A549 (cell line): ENCODE measurements around the gene PPP3CA. TPM values are rescaled to one million over a fixed set of nuclear protein-coding genes. Genes with fewer than 3 reads are reported as not detected.

Experiments
- ATAC-seq, 2 experiments: fragments of 200-7000 bp in 1 of 2; fragments of >200 bp in 1 of 2; cut with Nextera tagmentation in 1 of 2; cut with Tn5 transposase in 1 of 2; 3 replicates each; pipeline versions ENCODE4 v1.8.0 to v1.9.1; 2018 to 2020; ENCODE audit warnings: mild to moderate bottlenecking in 1 of 2, moderate library complexity in 1 of 2
- CTCF ChIA-PET: fragments of 300-600 bp; sonication (Branson Sonifier 250); formaldehyde crosslinking; extraction: SDS; loops from one replicate; lab custom pipeline; 2021; ENCODE audit warnings: antibody characterized with exemption, inconsistent platforms; lab: Yijun Ruan, JAX
- POLR2A ChIA-PET: fragments of 350-600 bp; formaldehyde crosslinking; extraction: SDS; loops from one replicate; lab custom pipeline; 2021; ENCODE audit warnings: antibody characterized with exemption, inconsistent platforms; lab: Yijun Ruan, JAX
- DNase-seq, 2 experiments: peaks; one replicate each; pipeline versions ENCODE4 v3.0.0 to v3.0.0-alpha.2; 2011 to 2016; ENCODE audit warnings: low read depth in 1 of 2, low spot score in 1 of 2
- FAIRE-seq: peaks from 2 replicates; lab custom pipeline; 2011; peaks lifted over from hg19 to GRCh38; lab: Jason Lieb, UNC
- H3K27ac ChIP-seq, 2 experiments: fragments of >200 bp; sonication (Bioruptor Twin); formaldehyde crosslinking; 3 replicates each; pipeline ENCODE4 v1.5.1; 2016 to 2017
- H3K4me1 ChIP-seq: fragments of >200 bp; sonication (Bioruptor Twin); formaldehyde crosslinking; 3 replicates; pipeline ENCODE4 v1.6.1; 2016
- H3K4me2 ChIP-seq: fragments of >200 bp; sonication (Bioruptor Twin); formaldehyde crosslinking; 3 replicates; pipeline ENCODE4 v1.6.1; 2016
- H3K4me3 ChIP-seq: fragments of >200 bp; sonication (Bioruptor Twin); formaldehyde crosslinking; 3 replicates; pipeline ENCODE4 v1.5.1; 2016
- H3K9me3 ChIP-seq: fragments of >200 bp; sonication (Bioruptor Twin); formaldehyde crosslinking; 3 replicates; pipeline ENCODE4 v1.6.1; 2016
- BHLHE40 ChIP-seq: IDR thresholded peaks from 2 replicates; pipeline ENCODE4 v1.6.1; 2012; ENCODE audit warnings: low read depth, low read length, inconsistent platforms
- CBX2 ChIP-seq: fragments of 200-600 bp; sonication (generic); IDR thresholded peaks from 2 replicates; pipeline ENCODE4 v1.6.1; 2016; ENCODE audit warnings: low read depth, mild to moderate bottlenecking, borderline replicate concordance
- CEBPB ChIP-seq, 2 experiments: fragments of >200 bp in 1 of 2; sonication (Bioruptor Twin) in 1 of 2; formaldehyde crosslinking in 1 of 2; IDR thresholded peaks; 2 replicates each; pipeline ENCODE4 v1.6.1; 2012 to 2016
- EHMT2 ChIP-seq: fragments of 200-600 bp; sonication (generic); IDR thresholded peaks from 2 replicates; pipeline ENCODE4 v1.6.1; 2016; ENCODE audit warnings: antibody characterized with exemption, low read depth, mild to moderate bottlenecking, moderate library complexity
- EP300 ChIP-seq, 2 experiments: fragments of >200 bp; sonication (Bioruptor Twin); formaldehyde crosslinking; IDR thresholded peaks; 2 replicates in 1 of 2; 3 replicates in 1 of 2; pipeline ENCODE4 v1.6.1; 2016 to 2017
- ESRRA ChIP-seq: fragments of 150-350 bp; IDR thresholded peaks from 2 replicates; pipeline ENCODE4 v1.6.1; 2014; ENCODE audit warnings: mild to moderate bottlenecking, low read length, borderline replicate concordance
- FOXS1 ChIP-seq: fragments of 250-450 bp; sonication (Bioruptor Pico); IDR thresholded peaks from 2 replicates; pipeline ENCODE4 v1.5.0; 2020; ENCODE audit warnings: mild to moderate bottlenecking, moderate library complexity
- GATA3 ChIP-seq: IDR thresholded peaks from 2 replicates; pipeline ENCODE4 v1.6.1; 2012; ENCODE audit warnings: borderline replicate concordance
- HDAC2 ChIP-seq: fragments of 200-600 bp; sonication (generic); IDR thresholded peaks from 2 replicates; pipeline ENCODE4 v1.6.1; 2016
- HOXA7 ChIP-seq: fragments of 250-450 bp; sonication (Bioruptor Pico); IDR thresholded peaks from 2 replicates; pipeline ENCODE4 v1.5.0; 2020; ENCODE audit warnings: mild to moderate bottlenecking, moderate library complexity
- MYC ChIP-seq: IDR thresholded peaks from 2 replicates; pipeline ENCODE4 v1.6.1; 2012; ENCODE audit warnings: mild to moderate bottlenecking, inconsistent platforms, low read length, improper control_type of control experiment, borderline replicate concordance
- NFE2L2 ChIP-seq: fragments of 150-350 bp; conservative IDR thresholded peaks from 2 replicates; pipeline ENCODE4 v1.6.1; 2014; ENCODE audit warnings: low read length
- POLR2AphosphoS2 ChIP-seq: conservative IDR thresholded peaks from 2 replicates; pipeline ENCODE4 v1.6.1; 2012; ENCODE audit warnings: low read length, improper control_type of control experiment, inconsistent platforms
- RAD21 ChIP-seq, 2 experiments: fragments of >200 bp in 1 of 2; sonication (Bioruptor Twin) in 1 of 2; formaldehyde crosslinking in 1 of 2; IDR thresholded peaks in 1 of 2; conservative IDR thresholded peaks in 1 of 2; 2 replicates in 1 of 2; 3 replicates in 1 of 2; pipeline ENCODE4 v1.6.1; 2012 to 2018; ENCODE audit warnings: inconsistent platforms in 1 of 2
- RARB ChIP-seq: fragments of 250-450 bp; sonication (Bioruptor Pico); IDR thresholded peaks from 2 replicates; pipeline ENCODE4 v1.8.0; 2021; ENCODE audit warnings: mild to moderate bottlenecking, moderate library complexity
- RCOR1 ChIP-seq: fragments of 150-350 bp; IDR thresholded peaks from 2 replicates; pipeline ENCODE4 v1.6.1; 2014; ENCODE audit warnings: antibody characterized with exemption, low read length, low read depth
- RNF2 ChIP-seq: fragments of 200-600 bp; sonication (generic); IDR thresholded peaks from 2 replicates; pipeline ENCODE4 v1.6.1; 2016; ENCODE audit warnings: low read depth, mild to moderate bottlenecking, antibody characterized with exemption, moderate library complexity, borderline replicate concordance
- TP53 ChIP-seq: fragments of 250-450 bp; sonication (Bioruptor Pico); IDR thresholded peaks from 2 replicates; pipeline ENCODE4 v1.5.0; 2021; ENCODE audit warnings: mild to moderate bottlenecking, moderate library complexity
- ZNF302 ChIP-seq: fragments of 250-450 bp; sonication (Bioruptor Pico); IDR thresholded peaks from 2 replicates; pipeline ENCODE4 v1.9.0; 2021; ENCODE audit warnings: inconsistent platforms, mild to moderate bottlenecking, moderate library complexity
- ZSCAN20 ChIP-seq: fragments of 250-450 bp; sonication (Bioruptor Pico); IDR thresholded peaks from 2 replicates; pipeline ENCODE4 v1.8.0; 2022; ENCODE audit warnings: mild to moderate bottlenecking, moderate library complexity
- WGBS: methylation state at CpG from one replicate; pipeline ENCODE4 v1.1.6; 2017; ENCODE audit errors: missing lambda C conversion rate; 5-methylcytosine and 5-hydroxymethylcytosine counted together
- polyA plus RNA-seq, 4 experiments: library from polyadenylated mRNA; depleted of rRNA in 3 of 4; stranded (reverse); fragments of >200 nt; fragmentation: RNase III in 1 of 4; extraction: RNeasy Plus Mini Kit Qiagen cat#74134 plus additional on column Dnase treatment in 1 of 4; gene quantifications; 2 replicates in 3 of 4; 3 replicates in 1 of 4; pipeline ENCODE4 v1.2.3, GENCODE V29; 2011 to 2017
- TF ChIP-seq, protein P1 (sequence below): IDR thresholded peaks from 2 replicates; pipeline ENCODE4 v1.6.1; 2012
- TF ChIP-seq, protein P2 (sequence below): fragments of 450-650 bp; IDR thresholded peaks from 2 replicates; pipeline ENCODE4 v1.6.1; 2014; ENCODE audit warnings: antibody characterized with exemption
- TF ChIP-seq, protein P3 (sequence below): IDR thresholded peaks from 2 replicates; pipeline ENCODE4 v1.6.1; 2012; ENCODE audit warnings: low read depth, borderline replicate concordance
- TF ChIP-seq, protein P4 (sequence below): fragments of 250-450 bp; sonication (Bioruptor Pico); IDR thresholded peaks from 2 replicates; pipeline ENCODE4 v1.5.0; 2020; ENCODE audit warnings: low read depth, mild to moderate bottlenecking, moderate library complexity

The PPP3CA gene
- polyA plus RNA-seq, 2 of the 4 experiments (the other 2 are of a cell fraction), result 21.4 to 42.4 TPM

DNA sequence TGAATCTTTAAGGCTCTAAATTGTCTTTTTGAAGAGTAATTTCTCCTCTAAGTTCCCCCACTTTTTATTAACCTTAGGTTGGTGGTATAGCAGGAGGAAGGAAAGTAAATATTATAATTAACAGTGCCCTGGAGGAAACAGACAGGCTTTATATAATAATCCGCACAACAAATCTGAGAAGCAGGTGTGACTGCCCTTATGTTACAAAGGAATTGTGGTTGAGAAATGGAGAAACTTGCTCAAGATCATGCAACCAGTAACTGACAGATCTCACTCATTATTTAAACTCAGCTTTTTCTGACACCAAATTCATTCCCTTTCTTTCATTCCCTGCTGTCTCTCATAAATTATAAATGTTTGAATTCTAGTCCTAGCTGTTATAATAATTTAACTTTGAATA is 282.0 kb downstream of the PPP3CA start:
- ChIA-PET CTCF (no interaction called here), POLR2A (no interaction called here)
- Histone ChIP-seq H3K4me3 (no peak overlapping the region), H3K4me1 (no peaks in the 10 kb centered on the region), H3K4me2 (no peak overlapping the region)
- DNase-seq (no peak), FAIRE-seq (no peak), ATAC-seq (no peak)
- WGBS, result 100% methylated on average over 1 of the region's 1 CpG
- TF ChIP-seq CBX2, result no peak
- no peak for TF ChIP-seq MYC
- TF ChIP-seq HOXA7 (CRISPR knock-in tag), result no peak
- TF ChIP-seq FOXS1 (CRISPR knock-in tag), result no peak
- TF ChIP-seq, protein P1, sequence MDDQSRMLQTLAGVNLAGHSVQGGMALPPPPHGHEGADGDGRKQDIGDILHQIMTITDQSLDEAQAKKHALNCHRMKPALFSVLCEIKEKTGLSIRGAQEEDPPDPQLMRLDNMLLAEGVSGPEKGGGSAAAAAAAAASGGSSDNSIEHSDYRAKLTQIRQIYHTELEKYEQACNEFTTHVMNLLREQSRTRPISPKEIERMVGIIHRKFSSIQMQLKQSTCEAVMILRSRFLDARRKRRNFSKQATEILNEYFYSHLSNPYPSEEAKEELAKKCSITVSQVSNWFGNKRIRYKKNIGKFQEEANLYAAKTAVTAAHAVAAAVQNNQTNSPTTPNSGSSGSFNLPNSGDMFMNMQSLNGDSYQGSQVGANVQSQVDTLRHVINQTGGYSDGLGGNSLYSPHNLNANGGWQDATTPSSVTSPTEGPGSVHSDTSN, result no peak
- no peak for TF ChIP-seq RNF2
- TF ChIP-seq, all 56 proteins: peak for 0
- no peaks in the 10 kb centered on the region for H3K9me3 ChIP-seq
- H3K27ac ChIP-seq, result no peak overlapping the region

DNA sequence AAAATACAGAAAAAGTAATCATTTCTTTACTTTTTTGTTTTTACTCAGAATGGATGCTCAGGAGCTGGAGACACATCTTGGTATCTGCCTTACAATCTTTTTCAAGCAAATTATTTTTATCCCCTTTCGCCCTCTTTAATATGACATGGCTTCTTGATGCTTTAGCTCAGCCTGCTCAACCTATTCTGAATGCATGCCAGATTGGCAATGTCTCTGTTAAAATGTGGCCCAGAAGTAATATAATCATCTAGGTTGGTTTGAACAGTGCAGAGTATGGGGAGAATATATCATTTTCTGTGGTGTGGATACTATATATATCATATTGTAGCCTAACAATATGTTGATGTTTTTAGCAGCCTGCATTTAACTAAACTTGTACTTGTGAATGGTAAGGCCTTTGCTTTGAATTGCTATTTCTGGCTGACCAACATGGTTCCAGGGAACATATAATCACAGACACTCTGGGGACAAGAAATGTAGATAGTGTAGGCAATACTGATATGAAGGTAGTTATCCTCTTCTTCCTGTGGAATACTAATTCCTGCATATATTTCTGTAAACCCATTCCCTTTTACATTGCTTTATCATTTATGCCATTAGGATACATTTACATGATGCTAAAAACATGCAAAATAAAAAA is 282.7 kb downstream of the PPP3CA start:
- H3K4me2 ChIP-seq, result no peak overlapping the region
- ChIA-PET CTCF (no interaction called here), POLR2A (no interaction called here)
- H3K4me1 ChIP-seq, result no peaks in the 10 kb centered on the region
- ATAC-seq (no peak), FAIRE-seq (no peak), DNase-seq (no peak)
- H3K27ac ChIP-seq, result no peak overlapping the region
- 89% methylated on average over 1 of the region's 1 CpG for WGBS
- TF ChIP-seq HDAC2, result no peak
- TF ChIP-seq, all 56 proteins: peak for 0
- H3K4me3 ChIP-seq, result no peak overlapping the region
- no peaks in the 10 kb centered on the region for H3K9me3 ChIP-seq

DNA sequence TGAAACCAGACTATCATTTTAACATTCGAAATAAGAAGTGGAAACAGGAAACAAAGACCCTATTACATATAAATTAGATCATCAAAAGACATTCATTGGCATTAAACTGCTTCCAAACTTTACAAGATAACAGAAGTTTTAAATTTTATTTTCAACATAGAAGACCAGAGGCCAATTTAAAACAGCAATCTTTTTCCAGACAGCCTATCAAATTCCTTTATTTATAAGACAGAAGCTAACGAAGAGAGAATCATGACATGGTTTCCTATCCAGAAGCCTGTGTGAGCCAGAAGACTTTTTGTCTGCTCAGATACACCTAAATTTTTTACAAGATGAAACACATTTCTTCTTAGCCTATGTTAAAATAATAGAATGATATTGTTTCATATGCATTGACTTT is 291.9 kb downstream of the PPP3CA start:
- POLR2A ChIA-PET, result no interaction called here
- Histone ChIP-seq H3K4me3 (no peak overlapping the region), H3K9me3 (no peaks in the 10 kb centered on the region), H3K4me2 (no peak overlapping the region), H3K27ac (no peak overlapping the region), H3K4me1 (no peaks in the 10 kb centered on the region)
- FAIRE-seq, result no peak
- ATAC-seq, result no peak
- no peak for DNase-seq
- TF ChIP-seq ESRRA (no peak), GATA3 (no peak)
- TF ChIP-seq, protein P2, sequence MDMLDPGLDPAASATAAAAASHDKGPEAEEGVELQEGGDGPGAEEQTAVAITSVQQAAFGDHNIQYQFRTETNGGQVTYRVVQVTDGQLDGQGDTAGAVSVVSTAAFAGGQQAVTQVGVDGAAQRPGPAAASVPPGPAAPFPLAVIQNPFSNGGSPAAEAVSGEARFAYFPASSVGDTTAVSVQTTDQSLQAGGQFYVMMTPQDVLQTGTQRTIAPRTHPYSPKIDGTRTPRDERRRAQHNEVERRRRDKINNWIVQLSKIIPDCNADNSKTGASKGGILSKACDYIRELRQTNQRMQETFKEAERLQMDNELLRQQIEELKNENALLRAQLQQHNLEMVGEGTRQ, result no peak
- 78% methylated on average over 2 of the region's 2 CpGs for WGBS
- CTCF ChIA-PET, result no interaction called here

DNA sequence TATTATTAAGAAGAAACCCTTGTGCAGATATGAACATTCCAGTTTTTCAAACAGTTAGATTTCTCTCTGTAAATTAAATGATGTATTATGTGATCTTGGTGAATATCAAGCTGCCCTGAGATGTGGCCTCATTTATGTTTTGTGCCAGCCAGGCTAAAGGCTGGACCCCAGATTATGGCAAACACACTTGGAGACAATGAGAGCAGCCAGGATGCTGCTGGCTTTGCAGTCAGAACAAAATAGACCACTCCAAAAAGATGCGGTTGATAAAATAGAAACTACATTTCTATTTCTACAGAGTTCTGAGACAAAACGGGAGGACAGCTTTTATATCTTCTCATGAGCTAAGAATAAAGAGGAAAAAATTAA is 296.5 kb downstream of the PPP3CA start:
- ATAC-seq (no peak), FAIRE-seq (no peak), DNase-seq (no peak)
- WGBS, result 72% methylated on average over 2 of the region's 2 CpGs
- Histone ChIP-seq H3K4me2 (no peak overlapping the region), H3K4me1 (no peaks in the 10 kb centered on the region), H3K4me3 (no peak overlapping the region), H3K27ac (no peak overlapping the region), H3K9me3 (no peaks in the 10 kb centered on the region)
- ChIA-PET POLR2A (no interaction called here), CTCF (no interaction called here)
- TF ChIP-seq NFE2L2 (no peak), ZNF302 (CRISPR knock-in tag) (no peak), EP300 (IDR thresholded peaks at IDR 0.05) (no peak), CEBPB (IDR thresholded peaks at IDR 0.05) (no peak), EHMT2 (no peak), RCOR1 (no peak), BHLHE40 (no peak), RAD21 (conservative IDR thresholded peaks at IDR 0.05 in 1 of 2, IDR thresholded peaks at IDR 0.05 in 1 of 2) (no peak), RARB (CRISPR knock-in tag) (no peak), ZSCAN20 (CRISPR knock-in tag) (no peak), POLR2AphosphoS2 (no peak), TP53 (CRISPR knock-in tag) (no peak), FOXS1 (CRISPR knock-in tag) (no peak)
- TF ChIP-seq, protein P1, result no peak
- TF ChIP-seq, protein P3, sequence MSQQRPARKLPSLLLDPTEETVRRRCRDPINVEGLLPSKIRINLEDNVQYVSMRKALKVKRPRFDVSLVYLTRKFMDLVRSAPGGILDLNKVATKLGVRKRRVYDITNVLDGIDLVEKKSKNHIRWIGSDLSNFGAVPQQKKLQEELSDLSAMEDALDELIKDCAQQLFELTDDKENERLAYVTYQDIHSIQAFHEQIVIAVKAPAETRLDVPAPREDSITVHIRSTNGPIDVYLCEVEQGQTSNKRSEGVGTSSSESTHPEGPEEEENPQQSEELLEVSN, result no peak
- TF ChIP-seq, protein P4, sequence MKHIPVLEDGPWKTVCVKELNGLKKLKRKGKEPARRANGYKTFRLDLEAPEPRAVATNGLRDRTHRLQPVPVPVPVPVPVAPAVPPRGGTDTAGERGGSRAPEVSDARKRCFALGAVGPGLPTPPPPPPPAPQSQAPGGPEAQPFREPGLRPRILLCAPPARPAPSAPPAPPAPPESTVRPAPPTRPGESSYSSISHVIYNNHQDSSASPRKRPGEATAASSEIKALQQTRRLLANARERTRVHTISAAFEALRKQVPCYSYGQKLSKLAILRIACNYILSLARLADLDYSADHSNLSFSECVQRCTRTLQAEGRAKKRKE, result no peak
